ENCODE measurements around the gene ZNF318. TPM values are rescaled to one million over a fixed set of nuclear protein-coding genes. Genes with fewer than 3 reads are reported as not detected.
"Not testable (repeated sequence)": the region's sequence is repeated elsewhere in the genome, so short reads cannot be mapped to it uniquely, and the experiment has no call there.

ZNF318 gene
- total RNA-seq, 1 donor from 2014 or later: 19.8 TPM

- H3K27ac Mint-ChIP-seq (ENCODE audit: unreplicated experiment): no peak overlapping the region
- no peak overlapping the region for H3K4me3 Mint-ChIP-seq (ENCODE audit: unreplicated experiment)
- DNase-seq (ENCODE audit: low spot score): no peak
- no peaks in the 10 kb centered on the region for H3K36me3 Mint-ChIP-seq (ENCODE audit: low read depth)
- no peaks in the 10 kb centered on the region for H3K9me3 Mint-ChIP-seq (ENCODE audit: low read depth)
- peaks cover 8% of the 10 kb centered on the region for H3K4me1 Mint-ChIP-seq (ENCODE audit: low read depth)
- no peak for TF ChIP-seq CTCF (IDR thresholded peaks at IDR 0.05)
- peaks cover 20% of the 10 kb centered on the region for H3K27me3 Mint-ChIP-seq (ENCODE audit: low read depth)
These were observed 9.2 kb upstream of the ZNF318 start for GRCh38 chr6:43378631-43379030.

- H3K36me3 Mint-ChIP-seq (ENCODE audit: low read depth): no peaks in the 10 kb centered on the region
- no peak overlapping the region for H3K4me3 Mint-ChIP-seq (ENCODE audit: unreplicated experiment)
- DNase-seq (ENCODE audit: low spot score): no peak
- H3K4me1 Mint-ChIP-seq (ENCODE audit: low read depth): no peaks in the 10 kb centered on the region
- H3K27me3 Mint-ChIP-seq (ENCODE audit: low read depth): peaks cover 20% of the 10 kb centered on the region
- H3K27ac Mint-ChIP-seq (ENCODE audit: unreplicated experiment): no peak overlapping the region
- TF ChIP-seq CTCF (IDR thresholded peaks at IDR 0.05): no peak
- H3K9me3 Mint-ChIP-seq (ENCODE audit: low read depth): no peaks in the 10 kb centered on the region
These were observed 8.3 kb upstream of the ZNF318 start for GRCh38 chr6:43377710-43378229.

GRCh38 chr6:43376551-43376981 is 7.1 kb upstream of the ZNF318 start:
- no peak overlapping the region for H3K27ac Mint-ChIP-seq (ENCODE audit: unreplicated experiment)
- H3K4me1 Mint-ChIP-seq (ENCODE audit: low read depth): no peaks in the 10 kb centered on the region
- H3K9me3 Mint-ChIP-seq (ENCODE audit: low read depth): no peaks in the 10 kb centered on the region
- no peak for DNase-seq (ENCODE audit: low spot score)
- H3K36me3 Mint-ChIP-seq (ENCODE audit: low read depth): no peaks in the 10 kb centered on the region
- H3K27me3 Mint-ChIP-seq (ENCODE audit: low read depth): peaks cover 20% of the 10 kb centered on the region
- H3K4me3 Mint-ChIP-seq (ENCODE audit: unreplicated experiment): no peak overlapping the region
- TF ChIP-seq CTCF (IDR thresholded peaks at IDR 0.05): no peak

- TF ChIP-seq CTCF (IDR thresholded peaks at IDR 0.05): no peak
- no peak for DNase-seq (ENCODE audit: low spot score)
- Mint-ChIP-seq H3K9me3 (ENCODE audit: low read depth) (no peaks in the 10 kb centered on the region), H3K27ac (ENCODE audit: unreplicated experiment) (no peak overlapping the region), H3K4me1 (ENCODE audit: low read depth) (no peaks in the 10 kb centered on the region), H3K4me3 (ENCODE audit: unreplicated experiment) (no peak overlapping the region), H3K27me3 (ENCODE audit: low read depth) (peaks cover 15% of the 10 kb centered on the region), H3K36me3 (ENCODE audit: low read depth) (no peaks in the 10 kb centered on the region)
These were observed 6.2 kb upstream of the ZNF318 start for GRCh38 chr6:43375693-43376092.

GRCh38 chr6:43373252-43373875 is 3.9 kb upstream of the ZNF318 start:
- Mint-ChIP-seq H3K27ac (ENCODE audit: unreplicated experiment) (no peak overlapping the region), H3K27me3 (ENCODE audit: low read depth) (no peaks in the 10 kb centered on the region), H3K36me3 (ENCODE audit: low read depth) (no peaks in the 10 kb centered on the region), H3K9me3 (ENCODE audit: low read depth) (no peaks in the 10 kb centered on the region), H3K4me1 (ENCODE audit: low read depth) (peaks cover 10% of the 10 kb centered on the region), H3K4me3 (ENCODE audit: unreplicated experiment) (no peak overlapping the region)
- TF ChIP-seq CTCF (IDR thresholded peaks at IDR 0.05): no peak
- no peak for DNase-seq (ENCODE audit: low spot score)

GRCh38 chr6:43370003-43370580 is 645 bp upstream of the ZNF318 start:
- Mint-ChIP-seq H3K27ac (ENCODE audit: unreplicated experiment) (peak overlapping the region; percentile 89), H3K4me3 (ENCODE audit: unreplicated experiment) (peak overlapping the region; percentile 76), H3K4me1 (ENCODE audit: low read depth) (peaks cover 32% of the 10 kb centered on the region)
- H3K27me3 Mint-ChIP-seq (ENCODE audit: low read depth); DNase-seq (ENCODE audit: low spot score); H3K9me3 Mint-ChIP-seq (ENCODE audit: low read depth); H3K36me3 Mint-ChIP-seq (ENCODE audit: low read depth): not testable (repeated sequence)

Data from chondrocyte (in vitro differentiated cells).